ENCODE measurements around the gene PDE6A. TPM values are rescaled to one million over a fixed set of nuclear protein-coding genes. Genes with fewer than 3 reads are reported as not detected.

PDE6A gene
- total RNA-seq, 2 donors from 2014 or later = not detected

DNA sequence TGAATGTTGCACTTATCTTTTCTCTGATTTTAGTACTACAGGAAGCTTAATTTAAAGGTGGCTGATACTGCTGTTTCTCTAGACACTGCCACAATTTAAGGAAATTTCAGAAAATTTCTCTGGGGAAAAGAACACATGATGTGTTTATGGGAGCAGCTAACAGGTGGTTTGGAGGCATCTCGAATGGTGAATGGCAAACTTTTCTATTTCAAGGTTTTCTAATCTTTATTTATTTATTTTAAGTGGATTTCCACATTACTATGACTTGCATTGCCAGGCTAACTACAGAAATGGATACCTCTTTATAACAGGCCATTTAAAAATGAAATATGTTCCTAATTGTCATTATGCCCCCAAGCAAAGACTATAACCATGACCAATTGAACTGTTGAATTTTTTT, 50.4 kb downstream of the PDE6A start:
- intact Hi-C loops (cut with DNase I) = no loop called here
- Histone ChIP-seq H3K27me3 (no peaks in the 10 kb centered on the region), H3K4me1 (no peaks in the 10 kb centered on the region), H3K9me3 (no peaks in the 10 kb centered on the region), H3K36me3 (replicated peaks in 1 of 2; ENCODE audit: insufficient read depth in 1 of 2, low read depth in 2 of 2) (no peaks in the 10 kb centered on the region), H3K27ac (no peak overlapping the region), H3K4me3 (no peak overlapping the region)
- WGBS, 2 donors = 68 to 75% methylated on average over 1 of the region's 1 CpG
- no peak for TF ChIP-seq CTCF (IDR thresholded peaks at IDR 0.05)
- DNase-seq (no peak), ATAC-seq (no peak)

GRCh38 chr5:149893403-149893931, 51.1 kb downstream of the PDE6A start:
- no peaks in the 10 kb centered on the region for H3K9me3 ChIP-seq
- 70 to 88% methylated on average over 1 of the region's 1 CpG for WGBS, 2 donors
- H3K36me3 ChIP-seq (replicated peaks in 1 of 2; ENCODE audit: insufficient read depth in 1 of 2, low read depth in 2 of 2) = no peaks in the 10 kb centered on the region
- intact Hi-C loops (cut with DNase I) = no loop called here
- ATAC-seq (no peak), DNase-seq (no peak)
- no peak overlapping the region for H3K27ac ChIP-seq
- H3K27me3 ChIP-seq = no peaks in the 10 kb centered on the region
- TF ChIP-seq CTCF (IDR thresholded peaks at IDR 0.05) = no peak
- TF ChIP-seq POLR2A (IDR thresholded peaks at IDR 0.05) = no peak
- no peaks in the 10 kb centered on the region for H3K4me1 ChIP-seq
- H3K4me3 ChIP-seq = no peak overlapping the region

GRCh38 chr5:149892594-149892993, 52.0 kb downstream of the PDE6A start:
- no peak for TF ChIP-seq CTCF (IDR thresholded peaks at IDR 0.05)
- TF ChIP-seq POLR2A (IDR thresholded peaks at IDR 0.05) = no peak
- intact Hi-C loops (cut with DNase I) = no loop called here
- ATAC-seq (no peak), DNase-seq (no peak)
- Histone ChIP-seq H3K36me3 (replicated peaks in 1 of 2; ENCODE audit: insufficient read depth in 1 of 2, low read depth in 2 of 2) (no peaks in the 10 kb centered on the region), H3K9me3 (no peaks in the 10 kb centered on the region), H3K27me3 (no peaks in the 10 kb centered on the region), H3K4me1 (no peaks in the 10 kb centered on the region), H3K4me3 (no peak overlapping the region), H3K27ac (no peak overlapping the region)
- WGBS, 2 donors = 81 to 84% methylated on average over 5 of the region's 5 CpGs

GRCh38 chr5:149888280-149888679, 56.3 kb downstream of the PDE6A start:
- Histone ChIP-seq H3K27me3 (no peaks in the 10 kb centered on the region), H3K9me3 (no peaks in the 10 kb centered on the region), H3K4me1 (no peaks in the 10 kb centered on the region), H3K27ac (no peak overlapping the region), H3K36me3 (replicated peaks in 1 of 2; ENCODE audit: insufficient read depth in 1 of 2, low read depth in 2 of 2) (no peaks in the 10 kb centered on the region), H3K4me3 (no peak overlapping the region)
- 35 to 44% methylated on average over 1 of the region's 1 CpG for WGBS, 2 donors
- TF ChIP-seq CTCF (IDR thresholded peaks at IDR 0.05) = no peak
- no peak for TF ChIP-seq POLR2A (IDR thresholded peaks at IDR 0.05)
- intact Hi-C loops (cut with DNase I) = no loop called here
- no peak for ATAC-seq
- no peak for DNase-seq

GRCh38 chr5:149887622-149888183, 56.9 kb downstream of the PDE6A start:
- no peaks in the 10 kb centered on the region for H3K27me3 ChIP-seq
- no peaks in the 10 kb centered on the region for H3K4me1 ChIP-seq
- no peaks in the 10 kb centered on the region for H3K36me3 ChIP-seq (replicated peaks in 1 of 2; ENCODE audit: insufficient read depth in 1 of 2, low read depth in 2 of 2)
- intact Hi-C loops (cut with DNase I) = no loop called here
- TF ChIP-seq CTCF (IDR thresholded peaks at IDR 0.05) (no peak), POLR2A (IDR thresholded peaks at IDR 0.05) (no peak)
- no peak overlapping the region for H3K27ac ChIP-seq
- no peak overlapping the region for H3K4me3 ChIP-seq
- DNase-seq = peak in 1 of 4 donors; percentile 7
- 30 to 40% methylated on average over 8 to 10 of the region's 10 CpGs for WGBS, 2 donors
- H3K9me3 ChIP-seq = no peaks in the 10 kb centered on the region
- no peak for ATAC-seq
